ENCODE results near the gene ACAP1. TPM values are rescaled to one million over a fixed set of nuclear protein-coding genes. Genes with fewer than 3 reads are reported as not detected.

The ACAP1 gene
- polyA plus RNA-seq, 1 donor (not counting 4 experiments of a cell fraction or from before 2014, with no cell fraction given): 1.7 TPM

- H3K4me1 ChIP-seq (ENCODE audit: control insufficient read depth, extremely low read depth, insufficient read depth, low read length): peaks cover 14% of the 10 kb centered on the region
- no peak for DNase-seq (ENCODE audit: low read depth, low spot score)
- no peak for TF ChIP-seq EZH2 (IDR thresholded peaks at IDR 0.05; ENCODE audit: low read length)
- no peak for TF ChIP-seq CTCF (optimal IDR thresholded peaks at IDR 0.05 in 1 of 3, IDR thresholded peaks at IDR 0.05 in 1 of 3, conservative IDR thresholded peaks at IDR 0.05 in 1 of 3; ENCODE audit: extremely low read depth in 1 of 3, insufficient read depth in 2 of 3, low read length in 3 of 3)
- no peak overlapping the region for H2AFZ ChIP-seq (ENCODE audit: control insufficient read depth, low read length)
- H3K9ac ChIP-seq (ENCODE audit: control insufficient read depth, extremely low read depth, insufficient read depth, low read length): no peak overlapping the region
- FAIRE-seq: no peak
- no peaks in the 10 kb centered on the region for H3K9me1 ChIP-seq (ENCODE audit: control insufficient read depth, extremely low read depth, insufficient read depth, low read length)
- H3K36me3 ChIP-seq (ENCODE audit: control insufficient read depth in 2 of 2, extremely low read depth in 1 of 2, insufficient read depth in 2 of 2, low read length in 2 of 2): no peaks in the 10 kb centered on the region
- H3K4me2 ChIP-seq (ENCODE audit: control insufficient read depth, extremely low read depth, insufficient read depth, low read depth, low read length): no peak overlapping the region
- H3K27ac ChIP-seq (ENCODE audit: control insufficient read depth, insufficient read depth, low read length): no peak overlapping the region
- no peaks in the 10 kb centered on the region for H3K79me2 ChIP-seq (ENCODE audit: control insufficient read depth, insufficient read depth, low read length)
- H3K9me3 ChIP-seq (ENCODE audit: control insufficient read depth, low read depth, low read length): no peaks in the 10 kb centered on the region
- H4K20me1 ChIP-seq (ENCODE audit: control insufficient read depth, extremely low read depth, insufficient read depth, low read length): peaks cover 2% of the 10 kb centered on the region
- dilution Hi-C loops (cut with MboI; ENCODE audit: extremely low pct_ligation_motif_present, low sequenced_read_pairs): no loop called here
- no peak overlapping the region for H3K4me3 ChIP-seq (ENCODE audit: control insufficient read depth in 2 of 3, extremely low read depth in 1 of 3, insufficient read depth in 2 of 3, low read depth in 1 of 3, low read length in 3 of 3)
- peaks cover 50% of the 10 kb centered on the region for H3K27me3 ChIP-seq (ENCODE audit: control insufficient read depth, extremely low read depth, insufficient read depth, low read length)
Measured at GRCh38 chr17:7290166-7290565, 46.2 kb upstream of the ACAP1 start.

- DNase-seq (ENCODE audit: low read depth, low spot score) (no peak), FAIRE-seq (no peak)
- no peaks in the 10 kb centered on the region for H3K9me3 ChIP-seq (ENCODE audit: control insufficient read depth, low read depth, low read length)
- H3K79me2 ChIP-seq (ENCODE audit: control insufficient read depth, insufficient read depth, low read length): no peaks in the 10 kb centered on the region
- no peak overlapping the region for H3K27ac ChIP-seq (ENCODE audit: control insufficient read depth, insufficient read depth, low read length)
- no peak overlapping the region for H3K4me2 ChIP-seq (ENCODE audit: control insufficient read depth, extremely low read depth, insufficient read depth, low read depth, low read length)
- H3K27me3 ChIP-seq (ENCODE audit: control insufficient read depth, extremely low read depth, insufficient read depth, low read length): peaks cover 48% of the 10 kb centered on the region
- no peaks in the 10 kb centered on the region for H3K9me1 ChIP-seq (ENCODE audit: control insufficient read depth, extremely low read depth, insufficient read depth, low read length)
- dilution Hi-C loops (cut with MboI; ENCODE audit: extremely low pct_ligation_motif_present, low sequenced_read_pairs): no loop called here
- H3K9ac ChIP-seq (ENCODE audit: control insufficient read depth, extremely low read depth, insufficient read depth, low read length): no peak overlapping the region
- no peaks in the 10 kb centered on the region for H3K36me3 ChIP-seq (ENCODE audit: control insufficient read depth in 2 of 2, extremely low read depth in 1 of 2, insufficient read depth in 2 of 2, low read length in 2 of 2)
- no peak overlapping the region for H2AFZ ChIP-seq (ENCODE audit: control insufficient read depth, low read length)
- H3K4me1 ChIP-seq (ENCODE audit: control insufficient read depth, extremely low read depth, insufficient read depth, low read length): peaks cover 14% of the 10 kb centered on the region
- peaks cover 2% of the 10 kb centered on the region for H4K20me1 ChIP-seq (ENCODE audit: control insufficient read depth, extremely low read depth, insufficient read depth, low read length)
- H3K4me3 ChIP-seq (ENCODE audit: control insufficient read depth in 2 of 3, extremely low read depth in 1 of 3, insufficient read depth in 2 of 3, low read depth in 1 of 3, low read length in 3 of 3): no peak overlapping the region
- TF ChIP-seq EZH2 (IDR thresholded peaks at IDR 0.05; ENCODE audit: low read length) (no peak), CTCF (optimal IDR thresholded peaks at IDR 0.05 in 1 of 3, IDR thresholded peaks at IDR 0.05 in 1 of 3, conservative IDR thresholded peaks at IDR 0.05 in 1 of 3; ENCODE audit: extremely low read depth in 1 of 3, insufficient read depth in 2 of 3, low read length in 3 of 3) (no peak)
Measured at GRCh38 chr17:7290685-7291084, 45.6 kb upstream of the ACAP1 start.
